ENCODE results near the gene SMYD4. TPM values are rescaled to one million over a fixed set of nuclear protein-coding genes. Genes with fewer than 3 reads are reported as not detected.

SMYD4 gene
- total RNA-seq, 2 experiments from 2014 or later = 22.2 to 22.7 TPM

GRCh38 chr17:1755827-1756262 lies 73.9 kb downstream of the SMYD4 start:
- CTCF ChIA-PET = no interaction called here
- Mint-ChIP-seq H3K4me1 (ENCODE audit: low read depth) (peaks cover 4% of the 10 kb centered on the region), H3K36me3 (ENCODE audit: low read depth) (no peaks in the 10 kb centered on the region), H3K4me3 (no peak overlapping the region), H3K9me3 (no peaks in the 10 kb centered on the region), H3K27ac (no peak overlapping the region), H3K27me3 (no peaks in the 10 kb centered on the region)
- DNase-seq = no peak
- intact Hi-C loops (cut with micrococcal nuclease) = no loop called here
- ATAC-seq = no peak
- POLR2A ChIA-PET = interaction anchor here (0.6 kb wide), 1 partner anchor 14 kb away, joined by 3 read pairs; no protein-coding TSS in a partner anchor
- TF ChIP-seq, protein P1, sequence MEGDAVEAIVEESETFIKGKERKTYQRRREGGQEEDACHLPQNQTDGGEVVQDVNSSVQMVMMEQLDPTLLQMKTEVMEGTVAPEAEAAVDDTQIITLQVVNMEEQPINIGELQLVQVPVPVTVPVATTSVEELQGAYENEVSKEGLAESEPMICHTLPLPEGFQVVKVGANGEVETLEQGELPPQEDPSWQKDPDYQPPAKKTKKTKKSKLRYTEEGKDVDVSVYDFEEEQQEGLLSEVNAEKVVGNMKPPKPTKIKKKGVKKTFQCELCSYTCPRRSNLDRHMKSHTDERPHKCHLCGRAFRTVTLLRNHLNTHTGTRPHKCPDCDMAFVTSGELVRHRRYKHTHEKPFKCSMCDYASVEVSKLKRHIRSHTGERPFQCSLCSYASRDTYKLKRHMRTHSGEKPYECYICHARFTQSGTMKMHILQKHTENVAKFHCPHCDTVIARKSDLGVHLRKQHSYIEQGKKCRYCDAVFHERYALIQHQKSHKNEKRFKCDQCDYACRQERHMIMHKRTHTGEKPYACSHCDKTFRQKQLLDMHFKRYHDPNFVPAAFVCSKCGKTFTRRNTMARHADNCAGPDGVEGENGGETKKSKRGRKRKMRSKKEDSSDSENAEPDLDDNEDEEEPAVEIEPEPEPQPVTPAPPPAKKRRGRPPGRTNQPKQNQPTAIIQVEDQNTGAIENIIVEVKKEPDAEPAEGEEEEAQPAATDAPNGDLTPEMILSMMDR (IDR thresholded peaks at IDR 0.05) = no peak

- ATAC-seq (no peak), DNase-seq (no peak)
- intact Hi-C loops (cut with micrococcal nuclease) = no loop called here
- ChIA-PET POLR2A (interaction anchor here (1.0 kb wide), 1 partner anchor 74 kb away, joined by 3 read pairs; no protein-coding TSS in a partner anchor), CTCF (no interaction called here)
- no peaks in the 10 kb centered on the region for H3K27me3 Mint-ChIP-seq
- H3K36me3 Mint-ChIP-seq (ENCODE audit: low read depth) = no peaks in the 10 kb centered on the region
- H3K27ac Mint-ChIP-seq = no peak overlapping the region
- no peaks in the 10 kb centered on the region for H3K9me3 Mint-ChIP-seq
- TF ChIP-seq, protein P1 (IDR thresholded peaks at IDR 0.05) = no peak
- H3K4me3 Mint-ChIP-seq = no peak overlapping the region
- H3K4me1 Mint-ChIP-seq (ENCODE audit: low read depth) = peaks cover 4% of the 10 kb centered on the region
Observed at GRCh38 chr17:1755252-1755826, 74.4 kb downstream of the SMYD4 start.

GRCh38 chr17:1754430-1755112 lies 75.1 kb downstream of the SMYD4 start:
- H3K4me1 Mint-ChIP-seq (ENCODE audit: low read depth) = peaks cover 4% of the 10 kb centered on the region
- no peaks in the 10 kb centered on the region for H3K9me3 Mint-ChIP-seq
- no peaks in the 10 kb centered on the region for H3K27me3 Mint-ChIP-seq
- no peak overlapping the region for H3K27ac Mint-ChIP-seq
- DNase-seq (no peak), ATAC-seq (no peak)
- CTCF ChIA-PET = interaction anchor here (1.1 kb wide), 1 partner anchor 85 kb away, joined by 3 read pairs; no protein-coding TSS in a partner anchor
- TF ChIP-seq, protein P1 (IDR thresholded peaks at IDR 0.05) = no peak
- POLR2A ChIA-PET = interaction anchor here (1.0 kb wide), 1 partner anchor 75 kb away, joined by 3 read pairs; no protein-coding TSS in a partner anchor
- no peak overlapping the region for H3K4me3 Mint-ChIP-seq
- intact Hi-C loops (cut with micrococcal nuclease) = no loop called here
- H3K36me3 Mint-ChIP-seq (ENCODE audit: low read depth) = no peaks in the 10 kb centered on the region

GRCh38 chr17:1753767-1754429 lies 75.8 kb downstream of the SMYD4 start:
- TF ChIP-seq, protein P1 (IDR thresholded peaks at IDR 0.05) = no peak
- ChIA-PET CTCF (interaction anchor here (1.0 to 1.1 kb wide), 2 partner anchors 40 to 84 kb away, joined by 3 read pairs; no protein-coding TSS in a partner anchor), POLR2A (no interaction called here)
- ATAC-seq (no peak), DNase-seq (no peak)
- Mint-ChIP-seq H3K27ac (no peak overlapping the region), H3K4me3 (no peak overlapping the region), H3K27me3 (no peaks in the 10 kb centered on the region), H3K36me3 (ENCODE audit: low read depth) (no peaks in the 10 kb centered on the region), H3K4me1 (ENCODE audit: low read depth) (peaks cover 4% of the 10 kb centered on the region), H3K9me3 (no peaks in the 10 kb centered on the region)
- intact Hi-C loops (cut with micrococcal nuclease) = no loop called here

Data from activated CD8-positive, alpha-beta T cell treated with anti-CD3 and anti-CD28 coated beads for 36 hours (primary cell).